Endothelial cell of umbilical vein (primary cell): ENCODE results near the gene DYNC2H1. TPM values are rescaled to one million over a fixed set of nuclear protein-coding genes. Genes with fewer than 3 reads are reported as not detected.

Source experiments
- BruUV-seq: library from RNA; stranded (reverse); fragments of 400-500 nt; replicated peaks from 2 replicates; lab custom pipeline; 2021; lab: Mats Ljungman, UMichigan
- CTCF ChIA-PET: fragments of 300-600, 350-600 bp; sonication (Branson Sonifier 250); formaldehyde crosslinking; loops from one replicate; lab custom pipeline; 2021; ENCODE audit warnings: antibody characterized with exemption, inconsistent platforms; lab: Charles Lee
- POLR2A ChIA-PET: fragments of 300-600, 350-600 bp; sonication (Branson Sonifier 250); formaldehyde crosslinking; loops from one replicate; lab custom pipeline; 2021; ENCODE audit warnings: antibody characterized with exemption, inconsistent platforms; lab: Charles Lee
- DNase-seq: peaks from one replicate; pipeline ENCODE4 v3.0.0-alpha.2; 2011; ENCODE audit warnings: low read depth, low spot score
- FAIRE-seq: peaks from 2 replicates; lab custom pipeline; 2011; peaks lifted over from hg19 to GRCh38; lab: Jason Lieb, UNC
- H2AFZ ChIP-seq: 2 replicates; pipeline ENCODE4 v1.6.0; 2012; ENCODE audit warnings: low read depth, low read length, control low read depth, inconsistent platforms
- H3K27ac ChIP-seq: 2 replicates; pipeline ENCODE4 v1.5.1; 2011; ENCODE audit warnings: low read depth, mild to moderate bottlenecking, control low read depth, low read length, moderate library complexity; ENCODE audit not compliant: insufficient read depth
- H3K27me3 ChIP-seq, 2 experiments: 2 replicates each; pipeline versions ENCODE4 v1.6.0 to v1.6.1; 2011; ENCODE audit warnings: low read length in 2 of 2, mixed read lengths in 1 of 2; ENCODE audit not compliant: control insufficient read depth in 2 of 2, insufficient read depth in 2 of 2
- H3K36me3 ChIP-seq, 2 experiments: 2 replicates in 1 of 2; 3 replicates in 1 of 2; pipeline ENCODE4 v1.5.1; 2011; ENCODE audit warnings: low read length in 2 of 2, mild to moderate bottlenecking in 1 of 2, moderate library complexity in 1 of 2; ENCODE audit not compliant: control insufficient read depth in 2 of 2, insufficient read depth in 2 of 2; ENCODE audit errors: extremely low read depth in 1 of 2
- H3K4me1 ChIP-seq: 3 replicates; pipeline ENCODE4 v1.5.1; 2011; ENCODE audit warnings: mild to moderate bottlenecking, low read length; ENCODE audit not compliant: control insufficient read depth, insufficient read depth; ENCODE audit errors: extremely low read depth
- H3K4me2 ChIP-seq: 2 replicates; pipeline ENCODE4 v1.6.1; 2011; ENCODE audit warnings: low read length, control low read depth, mixed read lengths; ENCODE audit not compliant: insufficient read depth
- H3K4me3 ChIP-seq, 3 experiments: fragments of 200-600 bp in 1 of 3; sonication (generic), shearing (Covaris generic) in 1 of 3; replicated peaks in 1 of 3; 2 replicates each; pipeline ENCODE4 v1.5.1; 2011 to 2016; ENCODE audit warnings: control low read depth in 3 of 3, low read length in 3 of 3, mild to moderate bottlenecking in 2 of 3, inconsistent platforms in 1 of 3, low read depth in 1 of 3, moderate library complexity in 1 of 3; ENCODE audit not compliant: insufficient read depth in 1 of 3
- H3K79me2 ChIP-seq: 2 replicates; pipeline ENCODE4 v1.6.0; 2012; ENCODE audit warnings: low read length, inconsistent platforms; ENCODE audit not compliant: control insufficient read depth, insufficient read depth
- H3K9ac ChIP-seq: replicated peaks from 2 replicates; pipeline ENCODE3; 2011; ENCODE audit warnings: low read length, control low read depth; ENCODE audit not compliant: insufficient read depth; ENCODE audit errors: extremely low read depth
- H3K9me1 ChIP-seq: replicated peaks from 3 replicates; pipeline ENCODE4 v1.6.0; 2011; ENCODE audit warnings: mild to moderate bottlenecking, low read length; ENCODE audit not compliant: control insufficient read depth, insufficient read depth; ENCODE audit errors: extremely low read depth
- H3K9me3 ChIP-seq: replicated peaks from 2 replicates; pipeline ENCODE4 v1.5.1; 2012; ENCODE audit warnings: low read length, inconsistent platforms; ENCODE audit not compliant: control insufficient read depth, insufficient read depth
- H4K20me1 ChIP-seq: replicated peaks from 2 replicates; pipeline ENCODE3; 2011; ENCODE audit warnings: mild to moderate bottlenecking, low read length; ENCODE audit not compliant: control insufficient read depth, insufficient read depth; ENCODE audit errors: extremely low read depth
- CTCF ChIP-seq, 2 donors: IDR thresholded peaks; 1 replicate in 1 of 2; 2 replicates in 1 of 2; pipeline ENCODE4 v1.5.1; 2011; ENCODE audit warnings: low read length in 2 of 2, mild to moderate bottlenecking in 2 of 2, moderate library complexity in 2 of 2, control low read depth in 1 of 2, inconsistent platforms in 1 of 2, low read depth in 1 of 2; ENCODE audit not compliant: insufficient read depth in 1 of 2; ENCODE audit errors: extremely low read depth in 1 of 2
- EZH2 ChIP-seq: IDR thresholded peaks from 2 replicates; pipeline ENCODE4 v1.6.1; 2012; ENCODE audit warnings: borderline replicate concordance, low read depth, mild to moderate bottlenecking, moderate library complexity, low read length, inconsistent platforms; ENCODE audit not compliant: severe bottlenecking
- FOS ChIP-seq: IDR thresholded peaks from 2 replicates; pipeline ENCODE4 v1.6.1; 2011; ENCODE audit warnings: mild to moderate bottlenecking, low read length, moderate library complexity, borderline replicate concordance; ENCODE audit not compliant: insufficient read depth
- GATA2 ChIP-seq: IDR thresholded peaks from 2 replicates; pipeline ENCODE4 v1.7.0; 2011; ENCODE audit warnings: low read depth, mild to moderate bottlenecking, moderate library complexity, mixed read lengths, low read length; ENCODE audit not compliant: insufficient read length, insufficient read depth
- JUN ChIP-seq: IDR thresholded peaks from 2 replicates; pipeline ENCODE4 v1.6.1; 2011; ENCODE audit warnings: borderline replicate concordance, low read depth; ENCODE audit not compliant: insufficient read length, insufficient read depth
- MAX ChIP-seq: IDR thresholded peaks from 2 replicates; pipeline ENCODE4 v1.6.1; 2011; ENCODE audit not compliant: insufficient read depth, insufficient read length
- MYC ChIP-seq: IDR thresholded peaks from one replicate; pipeline ENCODE4 v1.6.1; 2011; ENCODE audit warnings: mild to moderate bottlenecking, low read depth, low read length
- POLR2A ChIP-seq: IDR thresholded peaks from 2 replicates; pipeline ENCODE4 v1.6.1; 2012; ENCODE audit warnings: low read depth, mild to moderate bottlenecking, control low read depth, low read length
- POLR2AphosphoS5 ChIP-seq: IDR thresholded peaks from 2 replicates; pipeline ENCODE4 v1.6.1; 2012; ENCODE audit warnings: low read depth, mild to moderate bottlenecking, control low read depth, low read length, moderate library complexity; ENCODE audit not compliant: insufficient read depth
- dilution Hi-C: fragments of 300-500 bp; cut with MboI; formaldehyde crosslinking; loops from one replicate; pipeline ENCODE4 v1.15.0; 2019; ENCODE audit warnings: low sequenced_read_pairs; ENCODE audit not compliant: extremely low pct_ligation_motif_present
- intact Hi-C: fragments of 100-400 bp; cut with micrococcal nuclease; formaldehyde crosslinking; loops from one replicate; pipeline ENCODE4 v1.10.0; 2022
- polyA plus RNA-seq, 4 experiments: library from polyadenylated mRNA; depleted of rRNA in 3 of 4; stranded (reverse) in 3 of 4; unstranded in 1 of 4; fragments of >200 nt; gene quantifications; 2 replicates each; pipeline versions ENCODE4 v1.2.1 to v1.2.3, GENCODE V29; 2011 to 2012; ENCODE audit warnings: missing spikeins in 1 of 4
- total RNA-seq: library from RNA; stranded (reverse); gene quantifications from 2 replicates; pipeline ENCODE4 v1.2.3, GENCODE V29; 2021

DYNC2H1 gene
- total and polyA plus RNA-seq, 2 donors (not counting 3 experiments of a cell fraction or from before 2014, with no cell fraction given): 1.9 to 4.2 TPM

GRCh38 chr11:103367650-103368049 is 258.4 kb downstream of the DYNC2H1 start:
- no peak for TF ChIP-seq POLR2AphosphoS5
- no peak for TF ChIP-seq JUN
- TF ChIP-seq FOS: no peak
- TF ChIP-seq GATA2: no peak
- no peak for TF ChIP-seq MAX
- TF ChIP-seq MYC: no peak
- TF ChIP-seq CTCF (IDR thresholded peaks at IDR 0.05; ENCODE audit: extremely low read depth in 1 of 2, insufficient read depth in 1 of 2, low read depth in 1 of 2, low read length in 2 of 2): no peak
- TF ChIP-seq POLR2A: no peak
- no peak for TF ChIP-seq EZH2
- Histone ChIP-seq H3K9me3 (no peaks in the 10 kb centered on the region), H4K20me1 (no peaks in the 10 kb centered on the region), H3K9me1 (no peaks in the 10 kb centered on the region), H3K79me2 (no peaks in the 10 kb centered on the region), H3K27me3 (no peaks in the 10 kb centered on the region), H2AFZ (no peak overlapping the region), H3K4me3 (no peak overlapping the region), H3K36me3 (no peaks in the 10 kb centered on the region), H3K9ac (no peak overlapping the region), H3K4me2 (no peak overlapping the region), H3K4me1 (no peaks in the 10 kb centered on the region), H3K27ac (no peak overlapping the region)
- FAIRE-seq (no peak), DNase-seq (no peak)
- intact Hi-C loops: no loop called here
- CTCF ChIA-PET: interaction anchor here (1.1 to 1.2 kb wide), 2 partner anchors 10 to 15 kb away, joined by 3 read pairs; no protein-coding TSS in a partner anchor
- dilution Hi-C loops: no loop called here
- no TSS peak for BruUV-seq
- POLR2A ChIA-PET: no interaction called here
